ENCODE data around the gene SF3B1. TPM values are rescaled to one million over a fixed set of nuclear protein-coding genes. Genes with fewer than 3 reads are reported as not detected.

SF3B1 gene
- total and polyA plus RNA-seq, 2 of the 13 experiments (the other 11 are each of a cell fraction or from before 2014, with no cell fraction given), result 387 to 750 TPM

GRCh38 chr2:197477797-197478196 lies 43.0 kb upstream of the SF3B1 start:
- WGBS (ENCODE audit: low lambda C conversion rate), result 100% methylated on average over 3 of the region's 3 CpGs
- Histone ChIP-seq H3K27ac (ENCODE audit: extremely low read length, insufficient read depth, low read length) (no peak overlapping the region), H3K36me3 (replicated peaks in 1 of 2; ENCODE audit: control insufficient read depth in 1 of 2, insufficient read depth in 2 of 2, low read length in 2 of 2) (peaks cover 9 to 25% of the 10 kb centered on the region in 2 experiments), H2AFZ (ENCODE audit: low read length) (no peak overlapping the region), H4K20me1 (ENCODE audit: insufficient read depth, low read length) (no peaks in the 10 kb centered on the region), H3K4me1 (ENCODE audit: insufficient read depth, low read length) (peaks cover 58% of the 10 kb centered on the region), H3K9me3 (ENCODE audit: low read length) (no peaks in the 10 kb centered on the region), H3K4me2 (ENCODE audit: low read depth, low read length) (no peak overlapping the region), H3K4me3 (replicated peaks in 1 of 3; ENCODE audit: insufficient read depth in 1 of 3, low read depth in 2 of 3, low read length in 3 of 3) (no peak overlapping the region), H3K9ac (ENCODE audit: insufficient read depth, low read depth, low read length) (no peak overlapping the region), H3K79me2 (ENCODE audit: insufficient read depth, low read length) (no peaks in the 10 kb centered on the region), H3K27me3 (ENCODE audit: control insufficient read depth in 1 of 2, insufficient read depth in 2 of 2, low read length in 2 of 2) (no peaks in the 10 kb centered on the region)
- DNase-seq (ENCODE audit: low spot score) (no peak), FAIRE-seq (no peak), ATAC-seq (no peak)
- intact Hi-C loops (cut with micrococcal nuclease; ENCODE audit: unreplicated experiment) (no loop called here), in situ Hi-C loops (cut with HindIII; ENCODE audit: extremely low pct_ligation_motif_present, low pct_unique_long_range_greater_than_20kb) (no loop called here)
- no peak for TF ChIP-seq HOXA5 (CRISPR knock-in tag; IDR thresholded peaks at IDR 0.05)
- TF ChIP-seq ZNF513 (CRISPR knock-in tag; conservative IDR thresholded peaks at IDR 0.05), result no peak
- no peak for TF ChIP-seq CC2D1A (CRISPR knock-in tag; IDR thresholded peaks at IDR 0.05)
- no peak for TF ChIP-seq ZNF720 (CRISPR knock-in tag; IDR thresholded peaks at IDR 0.05)
- no peak for TF ChIP-seq ZNF383 (CRISPR knock-in tag; IDR thresholded peaks at IDR 0.05; ENCODE audit: borderline replicate concordance)
- no peak for TF ChIP-seq ZNF766 (CRISPR knock-in tag; IDR thresholded peaks at IDR 0.05; ENCODE audit: borderline replicate concordance)
- TF ChIP-seq, protein P1, sequence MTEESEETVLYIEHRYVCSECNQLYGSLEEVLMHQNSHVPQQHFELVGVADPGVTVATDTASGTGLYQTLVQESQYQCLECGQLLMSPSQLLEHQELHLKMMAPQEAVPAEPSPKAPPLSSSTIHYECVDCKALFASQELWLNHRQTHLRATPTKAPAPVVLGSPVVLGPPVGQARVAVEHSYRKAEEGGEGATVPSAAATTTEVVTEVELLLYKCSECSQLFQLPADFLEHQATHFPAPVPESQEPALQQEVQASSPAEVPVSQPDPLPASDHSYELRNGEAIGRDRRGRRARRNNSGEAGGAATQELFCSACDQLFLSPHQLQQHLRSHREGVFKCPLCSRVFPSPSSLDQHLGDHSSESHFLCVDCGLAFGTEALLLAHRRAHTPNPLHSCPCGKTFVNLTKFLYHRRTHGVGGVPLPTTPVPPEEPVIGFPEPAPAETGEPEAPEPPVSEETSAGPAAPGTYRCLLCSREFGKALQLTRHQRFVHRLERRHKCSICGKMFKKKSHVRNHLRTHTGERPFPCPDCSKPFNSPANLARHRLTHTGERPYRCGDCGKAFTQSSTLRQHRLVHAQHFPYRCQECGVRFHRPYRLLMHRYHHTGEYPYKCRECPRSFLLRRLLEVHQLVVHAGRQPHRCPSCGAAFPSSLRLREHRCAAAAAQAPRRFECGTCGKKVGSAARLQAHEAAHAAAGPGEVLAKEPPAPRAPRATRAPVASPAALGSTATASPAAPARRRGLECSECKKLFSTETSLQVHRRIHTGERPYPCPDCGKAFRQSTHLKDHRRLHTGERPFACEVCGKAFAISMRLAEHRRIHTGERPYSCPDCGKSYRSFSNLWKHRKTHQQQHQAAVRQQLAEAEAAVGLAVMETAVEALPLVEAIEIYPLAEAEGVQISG (CRISPR knock-in tag; IDR thresholded peaks at IDR 0.05), result no peak
- no peak for TF ChIP-seq MAFK (conservative IDR thresholded peaks at IDR 0.05 in 1 of 2, IDR thresholded peaks at IDR 0.05 in 1 of 2; ENCODE audit: low read length in 2 of 2)
- no peak for TF ChIP-seq NR3C1 (CRISPR knock-in tag; IDR thresholded peaks at IDR 0.05)
- TF ChIP-seq POLR2AphosphoS2 (IDR thresholded peaks at IDR 0.05; ENCODE audit: low read depth, low read length), result no peak
- TF ChIP-seq SIX4 (CRISPR knock-in tag; IDR thresholded peaks at IDR 0.05), result no peak
- TF ChIP-seq HHEX (CRISPR knock-in tag; IDR thresholded peaks at IDR 0.05), result no peak
- TF ChIP-seq ZBTB1 (CRISPR knock-in tag; IDR thresholded peaks at IDR 0.05; ENCODE audit: borderline replicate concordance), result no peak
- no peak for TF ChIP-seq ZNF331 (CRISPR knock-in tag; IDR thresholded peaks at IDR 0.05)
- CTCF ChIA-PET (ENCODE audit: low intra/inter-chr PET ratio, low total read pairs), result no interaction called here
- no TSS peak for BruUV-seq (replicated peaks)
- POLR2A ChIA-PET, result interaction anchor here (4.2 to 6.8 kb wide), 2 partner anchors 22 to 25 kb away, joined by 124 to 143 read pairs; partner anchors contain the start of genes COQ10B, HSPD1 and HSPE1
